ENCODE results near the gene FBXO27.

DNA sequence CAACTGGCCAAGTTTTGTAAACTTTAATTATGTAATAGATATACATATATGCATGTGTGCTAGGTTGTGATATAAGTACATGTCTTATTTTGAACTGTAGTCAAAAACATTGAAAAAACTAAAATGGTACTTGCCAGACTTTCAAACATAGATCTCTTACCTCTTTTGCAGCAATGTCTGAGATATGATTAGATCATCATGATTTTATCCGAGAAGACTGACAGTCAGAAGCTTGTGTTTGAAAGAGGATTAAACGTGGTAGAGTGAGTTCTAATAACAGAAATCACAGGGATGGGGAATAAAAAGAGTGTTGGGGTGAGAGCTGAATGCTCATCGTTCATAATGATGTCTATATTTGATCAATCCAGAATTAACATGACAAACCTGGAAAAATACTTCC, 33.6 kb upstream of the FBXO27 start:
- TF ChIP-seq, protein P1, sequence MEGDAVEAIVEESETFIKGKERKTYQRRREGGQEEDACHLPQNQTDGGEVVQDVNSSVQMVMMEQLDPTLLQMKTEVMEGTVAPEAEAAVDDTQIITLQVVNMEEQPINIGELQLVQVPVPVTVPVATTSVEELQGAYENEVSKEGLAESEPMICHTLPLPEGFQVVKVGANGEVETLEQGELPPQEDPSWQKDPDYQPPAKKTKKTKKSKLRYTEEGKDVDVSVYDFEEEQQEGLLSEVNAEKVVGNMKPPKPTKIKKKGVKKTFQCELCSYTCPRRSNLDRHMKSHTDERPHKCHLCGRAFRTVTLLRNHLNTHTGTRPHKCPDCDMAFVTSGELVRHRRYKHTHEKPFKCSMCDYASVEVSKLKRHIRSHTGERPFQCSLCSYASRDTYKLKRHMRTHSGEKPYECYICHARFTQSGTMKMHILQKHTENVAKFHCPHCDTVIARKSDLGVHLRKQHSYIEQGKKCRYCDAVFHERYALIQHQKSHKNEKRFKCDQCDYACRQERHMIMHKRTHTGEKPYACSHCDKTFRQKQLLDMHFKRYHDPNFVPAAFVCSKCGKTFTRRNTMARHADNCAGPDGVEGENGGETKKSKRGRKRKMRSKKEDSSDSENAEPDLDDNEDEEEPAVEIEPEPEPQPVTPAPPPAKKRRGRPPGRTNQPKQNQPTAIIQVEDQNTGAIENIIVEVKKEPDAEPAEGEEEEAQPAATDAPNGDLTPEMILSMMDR (conservative IDR thresholded peaks at IDR 0.05; ENCODE audit: low read depth in 2 of 2): no peak
- no peak for TF ChIP-seq EZH2phosphoT487 (IDR thresholded peaks at IDR 0.05; ENCODE audit: unreplicated experiment)
- TF ChIP-seq POLR2AphosphoS5 (IDR thresholded peaks at IDR 0.05; ENCODE audit: low read depth): no peak
- TF ChIP-seq ZNF114 (CRISPR knock-in tag; IDR thresholded peaks at IDR 0.05): no peak

Data from GM23338 (cell line).